KMS-11 (cell line): ENCODE data around the gene ITM2C.

Source experiments
- H2AFZ ChIP-seq: fragments of 200-600 bp; sonication (generic); 2 replicates; pipeline ENCODE4 v1.6.1; 2016; ENCODE audit warnings: antibody characterized with exemption, mixed run types, low read depth
- H3K27ac ChIP-seq: fragments of 200-600 bp; sonication (generic); 2 replicates; pipeline ENCODE4 v1.6.1; 2016; ENCODE audit warnings: mild to moderate bottlenecking, mixed run types
- H3K27me3 ChIP-seq: fragments of 200-600 bp; sonication (generic); 2 replicates; pipeline ENCODE4 v1.6.1; 2017; ENCODE audit warnings: mild to moderate bottlenecking, low read depth, mixed run types, moderate library complexity; ENCODE audit not compliant: insufficient read depth
- H3K36me3 ChIP-seq: fragments of 200-600 bp; sonication (generic); 2 replicates; pipeline ENCODE4 v1.6.1; 2017; ENCODE audit warnings: mild to moderate bottlenecking, mixed run types; ENCODE audit not compliant: insufficient read depth
- H3K4me1 ChIP-seq: fragments of 200-600 bp; sonication (generic); 2 replicates; pipeline ENCODE4 v1.6.1; 2016; ENCODE audit warnings: mild to moderate bottlenecking, low read depth, mixed run types; ENCODE audit not compliant: poor library complexity, severe bottlenecking
- H3K4me2 ChIP-seq: fragments of 200-600 bp; sonication (generic); 2 replicates; pipeline ENCODE4 v1.7.0; 2016; ENCODE audit warnings: mild to moderate bottlenecking, mixed run types
- H3K4me3 ChIP-seq: fragments of 200-600 bp; sonication (generic); IDR thresholded peaks from 2 replicates; pipeline ENCODE4 v1.6.1; 2017; ENCODE audit warnings: low read depth, low read length, mixed read lengths; ENCODE audit not compliant: insufficient read depth
- H3K79me2 ChIP-seq: fragments of 200-600 bp; sonication (generic); 2 replicates; pipeline ENCODE4 v1.6.1; 2016; ENCODE audit warnings: low read depth, mixed run types; ENCODE audit not compliant: insufficient read depth
- H3K9ac ChIP-seq: fragments of 200-600 bp; sonication (generic); 2 replicates; pipeline ENCODE4 v1.6.1; 2016; ENCODE audit warnings: mild to moderate bottlenecking, mixed run types
- H4K20me1 ChIP-seq: fragments of 200-600 bp; sonication (generic); 2 replicates; pipeline ENCODE4 v1.6.1; 2016; ENCODE audit warnings: mild to moderate bottlenecking, mixed run types; ENCODE audit not compliant: insufficient read depth
- CTCF ChIP-seq: fragments of 200-600 bp; sonication (generic); conservative IDR thresholded peaks from 2 replicates; pipeline ENCODE4 v1.6.1; 2017; ENCODE audit warnings: low read depth, mild to moderate bottlenecking, antibody characterized with exemption, low read length, moderate library complexity, mixed read lengths

ITM2C gene

GRCh38 chr2:230893338-230893737 is 28.6 kb downstream of the ITM2C start:
- no peak overlapping the region for H2AFZ ChIP-seq
- no peaks in the 10 kb centered on the region for H3K36me3 ChIP-seq
- TF ChIP-seq CTCF: no peak
- H3K4me2 ChIP-seq: peak overlapping the region; percentile 99
- H3K27me3 ChIP-seq: no peaks in the 10 kb centered on the region
- peak overlapping the region; percentile 89 for H3K27ac ChIP-seq
- no peaks in the 10 kb centered on the region for H3K79me2 ChIP-seq
- H4K20me1 ChIP-seq: no peaks in the 10 kb centered on the region
- H3K9ac ChIP-seq: peak overlapping the region; percentile 71; the same call in 1 of the 2 replicates
- H3K4me3 ChIP-seq: peak overlapping the region; percentile 70
- peaks cover 90% of the 10 kb centered on the region for H3K4me1 ChIP-seq

DNA sequence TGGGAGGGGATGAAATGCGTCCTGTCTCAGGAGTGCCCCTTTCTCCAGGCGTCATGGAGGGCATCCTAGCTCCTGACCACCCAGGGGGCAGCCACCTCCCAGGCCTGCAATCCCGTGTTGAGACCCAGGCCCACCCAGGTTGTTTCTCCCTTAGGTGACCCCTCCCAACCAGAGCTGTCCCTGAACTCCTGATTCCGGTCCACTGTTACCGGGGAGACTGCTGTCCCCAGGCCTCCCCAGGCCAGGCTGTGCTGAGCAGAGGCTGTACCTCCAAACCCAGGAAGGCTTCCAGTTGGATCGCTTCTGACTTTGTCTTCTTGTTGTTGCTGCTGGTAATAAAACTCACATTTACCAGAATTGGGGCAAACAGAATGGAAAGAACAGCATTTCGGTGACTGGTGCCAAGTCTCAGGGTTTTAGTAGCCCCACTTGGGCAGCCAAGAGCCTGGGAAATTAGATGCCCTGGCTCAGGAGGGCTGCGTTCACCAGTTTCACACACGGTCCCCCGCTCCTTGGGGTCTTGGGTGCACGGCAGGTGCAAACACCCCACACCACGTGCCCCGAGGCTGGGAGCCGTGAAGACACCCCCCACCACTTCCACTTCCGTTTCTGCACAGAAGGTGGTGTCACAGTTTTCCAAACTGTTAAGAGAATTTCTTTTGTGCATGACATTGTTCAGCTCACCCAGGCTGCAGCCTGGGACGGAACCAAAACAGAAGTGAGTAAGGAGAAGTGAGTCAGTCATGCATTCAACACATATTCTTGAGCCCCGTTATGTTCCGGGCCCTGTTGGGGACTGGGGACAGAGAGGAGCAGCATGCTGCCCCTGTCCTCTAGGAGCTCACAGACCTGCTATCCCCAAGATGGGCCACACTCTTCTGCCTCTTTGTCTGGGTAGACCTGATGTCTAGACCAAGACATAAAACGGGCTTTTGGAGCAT is 29.4 kb downstream of the ITM2C start:
- H3K9ac ChIP-seq: peak overlapping the region; percentile 71

GRCh38 chr2:230895536-230896345 is 31.0 kb downstream of the ITM2C start:
- no peak for TF ChIP-seq CTCF
- Histone ChIP-seq H3K27ac (peak overlapping the region; percentile 89; the same call in 1 of the 2 replicates), H4K20me1 (no peaks in the 10 kb centered on the region), H3K36me3 (no peaks in the 10 kb centered on the region), H3K9ac (no peak overlapping the region), H3K79me2 (no peaks in the 10 kb centered on the region), H2AFZ (peak overlapping the region; percentile 21), H3K4me2 (peak overlapping the region; percentile 72; the same call in 1 of the 2 replicates), H3K27me3 (no peaks in the 10 kb centered on the region), H3K4me3 (no peak overlapping the region), H3K4me1 (peaks cover 88% of the 10 kb centered on the region)

More for the DNA sequence above, 29.4 kb downstream of the ITM2C start:
- TF ChIP-seq CTCF: no peak
- H2AFZ ChIP-seq: peak overlapping the region; percentile 36; the same call in 1 of the 2 replicates
- no peaks in the 10 kb centered on the region for H3K27me3 ChIP-seq
- no peaks in the 10 kb centered on the region for H4K20me1 ChIP-seq
- peaks cover 91% of the 10 kb centered on the region for H3K4me1 ChIP-seq
- H3K36me3 ChIP-seq: no peaks in the 10 kb centered on the region
- peak overlapping the region; percentile 89 for H3K27ac ChIP-seq
- peak overlapping the region; percentile 30 for H3K4me3 ChIP-seq
- H3K4me2 ChIP-seq: peak overlapping the region; percentile 99
- H3K79me2 ChIP-seq: no peaks in the 10 kb centered on the region

- TF ChIP-seq CTCF: no peak
- Histone ChIP-seq H3K36me3 (no peaks in the 10 kb centered on the region), H3K4me2 (0 out of 2 replicates have a peak overlapping the region, but pooled peaks have one; percentile 72)
These were observed 31.8 kb downstream of the ITM2C start for GRCh38 chr2:230896346-230897115.

More at GRCh38 chr2:230896346-230897115, 31.8 kb downstream of the ITM2C start:
- no peaks in the 10 kb centered on the region for H3K79me2 ChIP-seq
- peak overlapping the region; percentile 89; the same call in 1 of the 2 replicates for H3K27ac ChIP-seq
- peaks cover 87% of the 10 kb centered on the region for H3K4me1 ChIP-seq
- H3K4me3 ChIP-seq: no peak overlapping the region
- no peak overlapping the region for H2AFZ ChIP-seq
- no peaks in the 10 kb centered on the region for H3K27me3 ChIP-seq
- no peak overlapping the region for H3K9ac ChIP-seq
- no peaks in the 10 kb centered on the region for H4K20me1 ChIP-seq
